ENCODE data around the gene GALNT13. TPM values are rescaled to one million over a fixed set of nuclear protein-coding genes. Genes with fewer than 3 reads are reported as not detected.

GALNT13 gene
- total RNA-seq, 2 donors from 2014 or later, result not detected

DNA sequence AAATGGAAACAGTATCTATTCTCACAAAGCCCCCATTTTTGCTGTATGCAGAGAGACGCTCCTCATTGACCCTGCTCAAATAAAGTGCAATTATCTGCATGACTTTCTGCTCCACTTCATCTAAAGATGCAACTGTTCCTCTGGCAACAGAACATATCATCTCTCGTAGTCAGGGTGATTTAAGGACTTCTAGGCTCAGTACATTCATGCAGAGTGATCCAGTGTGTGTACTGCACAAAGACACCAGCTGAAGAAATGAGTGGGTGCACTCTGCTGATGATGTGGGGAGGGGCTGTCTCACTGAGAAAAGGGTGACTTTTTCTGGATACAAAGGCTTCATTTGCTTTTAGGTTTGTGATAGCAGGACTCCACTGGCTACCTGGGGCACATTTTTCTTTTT is 355.2 kb downstream of the GALNT13 start:
- Mint-ChIP-seq H3K36me3 (ENCODE audit: insufficient read depth in 2 of 2) (no peaks in the 10 kb centered on the region), H3K4me1 (ENCODE audit: low read depth) (no peaks in the 10 kb centered on the region)
- ATAC-seq (replicated peaks in 1 of 2), result no peak

DNA sequence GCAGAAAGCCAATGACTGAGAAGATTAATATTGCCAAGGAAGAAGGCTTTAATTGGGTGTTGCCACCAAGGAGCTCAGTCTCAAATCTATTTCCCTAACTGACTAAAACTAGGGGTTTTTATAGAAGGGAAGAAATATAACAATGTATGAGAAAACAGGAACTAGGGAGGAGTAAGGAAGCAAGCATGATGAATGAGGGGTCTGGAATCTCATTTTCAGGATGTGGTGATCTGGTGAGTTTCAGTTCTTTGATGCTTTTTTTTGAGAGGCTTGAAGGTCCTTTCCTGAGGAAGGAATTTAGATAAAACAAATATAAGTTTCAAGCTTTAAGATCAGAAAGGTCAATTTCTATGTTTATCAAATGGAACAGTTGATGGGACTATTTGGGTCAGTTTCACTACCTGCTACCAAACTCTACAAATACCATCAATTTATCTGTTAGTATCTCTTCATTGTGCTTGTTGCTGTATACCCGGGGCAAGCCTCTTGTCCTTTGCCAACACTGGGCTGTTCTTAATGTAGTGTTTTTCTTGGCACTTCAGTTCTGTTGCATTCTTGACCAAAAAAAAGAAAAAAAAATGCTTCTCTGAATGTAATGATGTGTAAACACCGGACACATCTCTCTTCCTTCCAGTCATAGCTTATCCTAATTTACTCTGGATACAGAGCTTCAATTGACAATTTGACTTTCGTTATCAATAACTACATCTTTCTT is 357.0 kb downstream of the GALNT13 start:
- no peak overlapping the region for H3K27ac Mint-ChIP-seq

More for the DNA sequence above, 355.2 kb downstream of the GALNT13 start:
- H3K9me3 Mint-ChIP-seq, result peaks cover 4 to 8% of the 10 kb centered on the region in 2 donors
- no peak for DNase-seq
- no peak overlapping the region for H3K4me3 Mint-ChIP-seq
- H3K27ac Mint-ChIP-seq, result no peak overlapping the region
- no peaks in the 10 kb centered on the region for H3K27me3 Mint-ChIP-seq (ENCODE audit: low read depth)

DNA sequence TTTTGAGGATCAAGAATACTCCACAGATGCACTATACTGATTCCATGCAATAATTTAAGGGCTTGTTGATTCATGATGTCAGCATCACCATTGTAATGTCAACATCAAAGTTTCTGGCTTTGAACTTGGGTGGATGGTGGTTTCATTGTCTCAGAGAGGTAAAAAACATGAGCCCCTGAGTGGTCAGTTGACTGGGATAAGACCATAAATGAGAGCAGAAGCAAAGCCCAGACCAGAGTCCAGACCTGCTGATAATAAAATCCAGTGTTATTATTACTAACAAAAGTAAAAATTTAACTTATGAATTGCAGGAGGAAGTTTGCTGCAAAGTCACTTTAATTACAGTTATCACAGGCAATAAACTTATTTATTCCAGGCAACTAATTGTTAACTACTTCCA is 358.2 kb downstream of the GALNT13 start:
- peaks cover 7% of the 10 kb centered on the region in 2 donors for H3K9me3 Mint-ChIP-seq
- H3K36me3 Mint-ChIP-seq (ENCODE audit: insufficient read depth in 2 of 2), result no peaks in the 10 kb centered on the region
- DNase-seq (no peak), ATAC-seq (replicated peaks in 1 of 2) (no peak)
- H3K27ac Mint-ChIP-seq, result no peak overlapping the region
- no peaks in the 10 kb centered on the region for H3K4me1 Mint-ChIP-seq (ENCODE audit: low read depth)
- no peaks in the 10 kb centered on the region for H3K27me3 Mint-ChIP-seq (ENCODE audit: low read depth)
- no peak overlapping the region for H3K4me3 Mint-ChIP-seq

More for the DNA sequence above, 357.0 kb downstream of the GALNT13 start:
- ATAC-seq (replicated peaks in 1 of 2) (no peak), DNase-seq (no peak)
- Mint-ChIP-seq H3K9me3 (peaks cover 8 to 9% of the 10 kb centered on the region in 2 donors), H3K4me1 (ENCODE audit: low read depth) (no peaks in the 10 kb centered on the region), H3K27me3 (ENCODE audit: low read depth) (no peaks in the 10 kb centered on the region), H3K36me3 (ENCODE audit: insufficient read depth in 2 of 2) (no peaks in the 10 kb centered on the region), H3K4me3 (no peak overlapping the region)

DNA sequence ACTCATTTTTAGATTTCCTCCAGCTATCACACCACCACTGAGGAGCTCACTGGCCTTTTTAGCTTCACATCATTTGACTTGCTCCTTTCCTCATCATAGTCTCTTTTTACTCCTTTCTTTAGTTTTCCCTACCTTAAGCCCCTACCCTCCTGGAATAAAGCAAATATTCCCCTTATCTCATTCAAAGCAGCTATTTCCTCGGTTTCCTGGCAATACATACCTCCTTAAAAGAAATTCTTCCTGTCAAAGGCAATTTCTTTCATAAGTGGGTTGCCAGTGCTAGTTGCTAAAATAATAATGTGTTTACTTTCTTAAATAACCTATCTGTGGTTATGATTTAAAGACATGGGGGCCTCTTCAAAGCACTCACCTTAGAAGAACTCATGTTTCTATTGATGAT is 359.3 kb downstream of the GALNT13 start:
- Mint-ChIP-seq H3K27ac (no peak overlapping the region), H3K9me3 (peaks cover 7% of the 10 kb centered on the region in 2 donors), H3K36me3 (ENCODE audit: insufficient read depth in 2 of 2) (no peaks in the 10 kb centered on the region), H3K4me1 (ENCODE audit: low read depth) (no peaks in the 10 kb centered on the region), H3K27me3 (ENCODE audit: low read depth) (no peaks in the 10 kb centered on the region), H3K4me3 (no peak overlapping the region)
- DNase-seq (no peak), ATAC-seq (replicated peaks in 1 of 2) (no peak)

DNA sequence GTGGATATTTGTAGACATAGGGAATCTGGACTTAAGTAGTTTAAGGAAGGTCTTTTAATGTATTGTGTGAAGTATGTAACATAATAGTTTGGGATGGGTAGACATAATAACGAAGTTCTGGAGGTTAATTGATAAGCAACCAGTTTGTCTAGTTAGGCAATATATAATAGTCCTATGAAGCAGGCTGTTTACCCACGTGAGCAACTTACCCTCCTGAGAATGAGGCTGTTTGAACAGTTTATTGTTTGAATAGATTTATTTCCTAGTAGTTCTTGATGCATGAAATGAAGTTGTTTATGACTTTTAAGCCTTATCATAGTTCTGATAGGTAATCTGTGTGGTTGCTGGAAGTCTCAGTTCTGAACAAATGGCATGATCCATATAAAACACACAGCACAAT is 361.5 kb downstream of the GALNT13 start:
- no peak for ATAC-seq (replicated peaks in 1 of 2)
- H3K36me3 Mint-ChIP-seq (ENCODE audit: insufficient read depth in 2 of 2), result no peaks in the 10 kb centered on the region
- no peaks in the 10 kb centered on the region for H3K27me3 Mint-ChIP-seq (ENCODE audit: low read depth)
- H3K4me3 Mint-ChIP-seq, result no peak overlapping the region
- peaks cover 7% of the 10 kb centered on the region in 2 donors for H3K9me3 Mint-ChIP-seq
- DNase-seq, result no peak
- no peak overlapping the region for H3K27ac Mint-ChIP-seq
- no peaks in the 10 kb centered on the region for H3K4me1 Mint-ChIP-seq (ENCODE audit: low read depth)

DNA sequence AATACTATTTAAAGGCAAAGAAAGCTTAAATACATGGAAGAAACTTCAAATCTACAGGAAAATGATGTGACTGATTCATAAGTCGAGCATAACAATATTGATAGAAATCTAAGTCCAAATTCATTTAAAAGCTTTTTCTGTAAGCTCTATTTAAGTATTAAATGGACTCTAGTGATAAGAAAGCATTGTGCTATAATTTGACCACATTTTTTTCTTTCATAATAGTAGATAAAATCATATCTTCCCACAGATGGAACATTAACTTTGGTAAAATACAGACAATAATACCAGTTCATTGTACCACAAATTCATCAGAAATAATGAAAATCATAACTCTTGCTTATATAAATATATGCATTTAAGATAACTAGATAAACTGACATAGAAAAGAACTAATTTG is 366.5 kb downstream of the GALNT13 start:
- no peak for ATAC-seq (replicated peaks in 1 of 2)
- H3K36me3 Mint-ChIP-seq (ENCODE audit: insufficient read depth in 2 of 2), result no peaks in the 10 kb centered on the region
- DNase-seq, result no peak
- H3K4me3 Mint-ChIP-seq, result no peak overlapping the region
- no peaks in the 10 kb centered on the region for H3K4me1 Mint-ChIP-seq (ENCODE audit: low read depth)
- no peak overlapping the region for H3K27ac Mint-ChIP-seq
- peaks cover 0 to 5% of the 10 kb centered on the region in 2 donors for H3K9me3 Mint-ChIP-seq
- H3K27me3 Mint-ChIP-seq (ENCODE audit: low read depth), result no peaks in the 10 kb centered on the region

DNA sequence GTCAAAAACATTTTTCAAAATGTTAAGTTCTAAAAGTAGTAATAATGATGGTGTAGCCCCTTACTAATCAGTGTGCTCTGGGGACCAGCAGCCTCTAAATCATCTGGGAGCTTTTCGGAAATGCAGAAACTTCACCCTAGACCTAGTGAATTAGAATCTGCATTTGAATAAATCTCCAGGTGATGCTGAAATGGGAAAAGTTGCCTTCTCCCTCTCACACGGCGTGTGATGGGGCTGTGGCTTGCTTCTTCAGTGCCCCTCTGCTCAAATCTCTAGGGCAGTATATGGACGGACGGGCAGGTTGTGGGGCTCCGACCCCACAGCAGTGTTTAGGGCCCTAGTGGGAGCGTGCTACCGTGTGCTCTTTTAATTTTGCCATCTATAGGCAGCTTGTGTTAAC is 368.6 kb downstream of the GALNT13 start:
- H3K27ac Mint-ChIP-seq, result no peak overlapping the region
- H3K36me3 Mint-ChIP-seq (ENCODE audit: insufficient read depth in 2 of 2), result no peaks in the 10 kb centered on the region
- ATAC-seq (replicated peaks in 1 of 2), result no peak
- no peak overlapping the region for H3K4me3 Mint-ChIP-seq
- DNase-seq, result no peak
- H3K27me3 Mint-ChIP-seq (ENCODE audit: low read depth), result no peaks in the 10 kb centered on the region
- peaks cover 0 to 2% of the 10 kb centered on the region in 2 donors for H3K9me3 Mint-ChIP-seq
- H3K4me1 Mint-ChIP-seq (ENCODE audit: low read depth), result no peaks in the 10 kb centered on the region

DNA sequence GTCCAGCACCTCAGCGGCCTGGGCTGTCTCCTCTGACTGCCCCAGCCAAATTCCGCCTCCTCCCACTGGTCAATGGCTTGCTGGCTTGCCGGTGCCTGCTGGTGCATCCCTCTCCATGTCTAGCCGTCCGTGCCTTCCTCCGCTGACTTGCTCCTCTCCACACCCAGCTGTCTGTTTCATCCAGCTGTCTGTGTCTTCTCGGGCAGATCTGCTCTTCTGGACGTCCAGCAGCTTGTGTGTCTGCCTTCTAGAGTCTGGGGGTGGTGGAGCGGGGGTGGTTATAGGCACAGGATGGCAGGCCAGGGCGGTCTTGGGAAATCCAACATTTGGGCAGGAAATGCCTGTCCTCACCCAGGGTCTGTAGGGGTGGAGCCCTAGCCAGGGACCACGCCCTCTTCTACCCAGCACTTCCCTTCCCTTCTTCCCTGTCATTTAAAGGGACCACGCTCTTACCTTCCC is 369.2 kb downstream of the GALNT13 start:
- ATAC-seq (replicated peaks in 1 of 2), result no peak
- peaks cover 0 to 2% of the 10 kb centered on the region in 2 donors for H3K9me3 Mint-ChIP-seq
- no peak for DNase-seq
- H3K4me1 Mint-ChIP-seq (ENCODE audit: low read depth), result no peaks in the 10 kb centered on the region
- H3K36me3 Mint-ChIP-seq (ENCODE audit: insufficient read depth in 2 of 2), result no peaks in the 10 kb centered on the region
- no peak overlapping the region for H3K27ac Mint-ChIP-seq
- H3K4me3 Mint-ChIP-seq, result no peak overlapping the region
- H3K27me3 Mint-ChIP-seq (ENCODE audit: low read depth), result no peaks in the 10 kb centered on the region

DNA sequence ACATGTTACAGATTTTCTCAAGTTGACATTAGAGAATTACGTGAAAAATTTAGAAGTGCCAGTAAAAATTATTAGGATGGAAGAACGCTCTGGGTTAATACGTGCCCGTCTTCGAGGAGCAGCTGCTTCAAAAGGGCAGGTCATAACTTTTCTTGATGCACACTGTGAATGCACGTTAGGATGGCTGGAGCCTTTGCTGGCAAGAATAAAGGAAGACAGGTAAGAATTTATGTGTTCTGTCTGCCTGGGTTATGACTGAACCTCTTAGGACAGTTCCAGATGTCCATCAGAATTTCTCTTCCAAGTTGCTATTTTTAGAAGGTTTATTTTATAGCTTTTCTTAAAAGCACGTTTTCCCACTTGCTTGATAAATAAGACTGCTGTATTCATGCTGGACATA is 371.0 kb downstream of the GALNT13 start:
- no peaks in the 10 kb centered on the region for H3K27me3 Mint-ChIP-seq (ENCODE audit: low read depth)
- peaks cover 0 to 2% of the 10 kb centered on the region in 2 donors for H3K9me3 Mint-ChIP-seq
- ATAC-seq (replicated peaks in 1 of 2), result no peak
- DNase-seq, result no peak
- H3K4me3 Mint-ChIP-seq, result no peak overlapping the region
- no peaks in the 10 kb centered on the region for H3K4me1 Mint-ChIP-seq (ENCODE audit: low read depth)
- no peak overlapping the region for H3K27ac Mint-ChIP-seq
- H3K36me3 Mint-ChIP-seq (ENCODE audit: insufficient read depth in 2 of 2), result no peaks in the 10 kb centered on the region

DNA sequence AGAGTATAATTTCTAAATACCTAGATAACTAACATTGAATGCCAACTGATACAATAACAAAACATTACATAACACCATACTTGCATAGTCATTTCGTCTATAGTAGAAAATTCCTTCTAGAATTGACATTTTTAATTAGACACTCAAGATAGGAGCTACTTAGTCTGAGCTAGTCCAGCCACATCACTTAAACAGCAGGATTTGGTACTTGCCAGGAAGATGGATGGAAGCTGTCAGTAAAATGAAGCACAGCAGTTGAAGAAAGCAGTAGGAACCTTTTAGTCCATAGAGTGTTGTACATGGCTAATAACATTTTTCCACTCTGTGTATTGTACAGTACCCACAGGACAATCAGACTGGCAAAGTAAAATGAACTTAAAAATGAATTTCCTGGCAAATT is 372.0 kb downstream of the GALNT13 start:
- Mint-ChIP-seq H3K4me3 (no peak overlapping the region), H3K27me3 (ENCODE audit: low read depth) (no peaks in the 10 kb centered on the region), H3K36me3 (ENCODE audit: insufficient read depth in 2 of 2) (no peaks in the 10 kb centered on the region), H3K27ac (no peak overlapping the region), H3K9me3 (peaks cover 0 to 2% of the 10 kb centered on the region in 2 donors), H3K4me1 (ENCODE audit: low read depth) (no peaks in the 10 kb centered on the region)
- DNase-seq (no peak), ATAC-seq (replicated peaks in 1 of 2) (no peak)

DNA sequence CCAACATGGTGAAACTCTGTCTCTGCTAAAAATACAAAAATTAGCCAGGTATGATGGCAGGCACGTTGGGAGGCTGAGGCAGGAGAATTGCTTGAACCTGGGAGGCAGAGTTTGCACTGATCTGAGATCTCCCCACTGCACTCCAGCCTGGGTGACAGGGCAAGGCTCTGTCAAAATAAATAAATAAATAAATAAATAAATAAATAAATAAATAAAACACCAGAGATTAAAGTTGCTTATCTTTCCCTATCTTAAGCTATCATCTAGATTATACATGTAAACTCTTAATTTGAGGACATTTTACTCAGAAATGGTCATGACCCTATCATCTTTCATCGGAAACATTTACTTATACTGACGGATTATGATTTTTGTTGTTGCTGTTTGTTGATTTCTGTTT is 373.2 kb downstream of the GALNT13 start:
- no peak overlapping the region for H3K27ac Mint-ChIP-seq
- ATAC-seq (replicated peaks in 1 of 2) (no peak), DNase-seq (no peak)
- H3K4me1 Mint-ChIP-seq (ENCODE audit: low read depth), result no peaks in the 10 kb centered on the region
- H3K9me3 Mint-ChIP-seq, result peaks cover 0 to 2% of the 10 kb centered on the region in 2 donors
- no peaks in the 10 kb centered on the region for H3K27me3 Mint-ChIP-seq (ENCODE audit: low read depth)
- no peak overlapping the region for H3K4me3 Mint-ChIP-seq
- no peaks in the 10 kb centered on the region for H3K36me3 Mint-ChIP-seq (ENCODE audit: insufficient read depth in 2 of 2)

DNA sequence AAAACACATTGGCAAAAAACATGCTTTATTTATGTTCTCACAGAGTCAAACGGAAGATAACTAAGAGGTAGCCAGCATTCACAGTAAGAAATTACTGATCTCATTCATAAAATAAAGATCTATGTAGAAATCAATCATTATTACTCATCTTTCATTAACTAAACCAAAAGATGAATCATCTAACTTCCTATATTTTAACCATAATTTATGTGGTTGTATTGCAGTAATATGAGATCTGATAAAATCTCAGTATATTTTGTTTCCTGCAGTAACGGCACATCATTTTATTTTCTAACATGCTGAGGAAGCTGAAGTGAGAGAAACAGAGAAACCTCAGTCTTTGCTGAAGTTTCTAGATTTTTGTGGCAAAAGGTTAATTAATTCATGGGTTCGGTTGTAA is 375.8 kb downstream of the GALNT13 start:
- H3K4me1 Mint-ChIP-seq (ENCODE audit: low read depth), result no peaks in the 10 kb centered on the region
- H3K27ac Mint-ChIP-seq, result no peak overlapping the region
- H3K36me3 Mint-ChIP-seq (ENCODE audit: insufficient read depth in 2 of 2), result no peaks in the 10 kb centered on the region
- H3K4me3 Mint-ChIP-seq, result no peak overlapping the region
- no peaks in the 10 kb centered on the region for H3K27me3 Mint-ChIP-seq (ENCODE audit: low read depth)
- ATAC-seq (replicated peaks in 1 of 2) (no peak), DNase-seq (no peak)
- peaks cover 0 to 2% of the 10 kb centered on the region in 2 donors for H3K9me3 Mint-ChIP-seq

DNA sequence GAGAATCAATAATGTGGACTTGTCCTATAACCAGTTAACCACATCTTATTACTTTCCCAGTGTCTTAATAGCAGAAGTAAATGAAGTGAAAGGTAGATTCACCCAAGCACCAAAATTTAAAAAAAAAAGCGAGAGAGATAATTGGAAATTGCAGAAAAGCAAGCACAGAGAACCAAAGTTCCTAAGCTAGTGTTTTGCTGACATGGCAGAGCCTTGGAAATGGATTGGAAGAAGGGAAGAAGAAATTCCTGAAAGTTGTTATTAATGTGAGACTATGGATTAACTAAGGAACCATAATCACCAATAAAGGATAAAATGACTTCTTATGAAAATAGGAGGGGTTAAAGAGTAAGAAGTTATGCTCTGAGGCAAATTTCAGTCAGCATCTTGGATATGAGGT is 384.4 kb downstream of the GALNT13 start:
- Mint-ChIP-seq H3K9me3 (peaks cover 0 to 12% of the 10 kb centered on the region in 2 donors), H3K4me1 (ENCODE audit: low read depth) (no peaks in the 10 kb centered on the region), H3K27ac (no peak overlapping the region), H3K27me3 (ENCODE audit: low read depth) (no peaks in the 10 kb centered on the region), H3K36me3 (ENCODE audit: insufficient read depth in 2 of 2) (no peaks in the 10 kb centered on the region), H3K4me3 (no peak overlapping the region)
- no peak for DNase-seq
- ATAC-seq (replicated peaks in 1 of 2), result no peak

DNA sequence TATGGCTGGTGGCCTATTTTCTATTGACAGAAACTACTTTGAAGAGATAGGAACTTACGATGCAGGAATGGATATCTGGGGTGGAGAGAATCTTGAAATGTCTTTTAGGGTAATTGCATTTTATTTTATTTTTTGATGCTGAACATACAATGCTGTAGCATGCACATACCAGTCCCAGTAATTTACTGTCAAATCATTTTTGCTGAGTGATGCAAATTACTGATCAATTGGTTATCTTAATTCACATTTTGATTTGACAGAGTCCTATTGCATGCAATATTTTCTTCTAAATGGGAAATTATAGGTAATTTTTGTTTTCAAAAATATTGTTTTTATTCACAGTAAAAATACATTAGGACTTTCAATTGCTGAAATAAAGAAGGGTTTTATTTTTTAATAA is 387.3 kb downstream of the GALNT13 start:
- Mint-ChIP-seq H3K9me3 (peaks cover 0 to 12% of the 10 kb centered on the region in 2 donors), H3K4me1 (ENCODE audit: low read depth) (no peaks in the 10 kb centered on the region), H3K27me3 (ENCODE audit: low read depth) (no peaks in the 10 kb centered on the region), H3K4me3 (no peak overlapping the region), H3K36me3 (ENCODE audit: insufficient read depth in 2 of 2) (no peaks in the 10 kb centered on the region), H3K27ac (no peak overlapping the region)
- no peak for ATAC-seq (replicated peaks in 1 of 2)
- DNase-seq, result no peak

Data from activated T-cell treated with anti-CD3 and anti-CD28 coated beads, Interleukin-2, amount 50 U/mL, for 72 hours (primary cell).